Stimulated activated CD4-positive, alpha-beta T cell treated with anti-CD3 and anti-CD28 coated beads, TNF-alpha, amount 100 ng/mL, for 1 hour (primary cell): ENCODE data around the gene ACSL3.
"Not testable (repeated sequence)": the region's sequence is repeated elsewhere in the genome, so short reads cannot be mapped to it uniquely, and the experiment has no call there.

ENCODE experiments used
- DNase-seq, 3 donors: peaks; one replicate each; pipeline ENCODE4 v3.0.0-alpha.2; 2020; ENCODE audit warnings: low read depth in 3 of 3, low spot score in 1 of 3

Gene ACSL3

GRCh38 chr2:222907790-222908441, 47.1 kb downstream of the ACSL3 start:
- DNase-seq: no peak

- DNase-seq: no peak
Observed at GRCh38 chr2:222909286-222909685, 48.5 kb downstream of the ACSL3 start.

GRCh38 chr2:222912117-222912516, 51.3 kb downstream of the ACSL3 start:
- DNase-seq: no peak

GRCh38 chr2:222912776-222913175, 51.9 kb downstream of the ACSL3 start:
- DNase-seq: no peak

- DNase-seq: no peak
Observed at GRCh38 chr2:222915092-222915957, 54.5 kb downstream of the ACSL3 start.

GRCh38 chr2:222916229-222917197, 55.7 kb downstream of the ACSL3 start:
- DNase-seq: no peak

GRCh38 chr2:222917212-222917611, 56.4 kb downstream of the ACSL3 start:
- DNase-seq: not testable (repeated sequence)

- DNase-seq: no peak
Observed at GRCh38 chr2:222919841-222920526, 59.1 kb downstream of the ACSL3 start.

GRCh38 chr2:222920657-222921186, 59.9 kb downstream of the ACSL3 start:
- no peak for DNase-seq

GRCh38 chr2:222922019-222922800, 61.4 kb downstream of the ACSL3 start:
- no peak for DNase-seq

GRCh38 chr2:222926915-222927314, 66.1 kb downstream of the ACSL3 start:
- no peak for DNase-seq

- DNase-seq: no peak
Observed at GRCh38 chr2:222927600-222927999, 66.8 kb downstream of the ACSL3 start.

GRCh38 chr2:222928335-222928734, 67.5 kb downstream of the ACSL3 start:
- no peak for DNase-seq

- no peak for DNase-seq
Observed at GRCh38 chr2:222930862-222931261, 70.0 kb downstream of the ACSL3 start.

GRCh38 chr2:222931659-222932058, 70.8 kb downstream of the ACSL3 start:
- DNase-seq: no peak

- no peak for DNase-seq
Observed at GRCh38 chr2:222933458-222933857, 72.6 kb downstream of the ACSL3 start.

- DNase-seq: no peak
Observed at GRCh38 chr2:222935688-222936298, 75.0 kb downstream of the ACSL3 start.

GRCh38 chr2:222936705-222937104, 75.9 kb downstream of the ACSL3 start:
- DNase-seq: no peak

GRCh38 chr2:222938327-222938726, 77.5 kb downstream of the ACSL3 start:
- DNase-seq: no peak
